ENCODE measurements around the gene ZNF236. TPM values are rescaled to one million over a fixed set of nuclear protein-coding genes. Genes with fewer than 3 reads are reported as not detected.

Gene ZNF236
- total RNA-seq, 4 donors from 2014 or later, result 13.4 to 38.0 (median 15.1) TPM

GRCh38 chr18:76905821-76906220 is 83.5 kb downstream of the ZNF236 start:
- 96% methylated on average over 4 of the region's 4 CpGs for WGBS
- no peak for TF ChIP-seq EP300 (IDR thresholded peaks at IDR 0.05)
- TF ChIP-seq POLR2A (IDR thresholded peaks at IDR 0.05), result no peak
- TF ChIP-seq, protein P1, sequence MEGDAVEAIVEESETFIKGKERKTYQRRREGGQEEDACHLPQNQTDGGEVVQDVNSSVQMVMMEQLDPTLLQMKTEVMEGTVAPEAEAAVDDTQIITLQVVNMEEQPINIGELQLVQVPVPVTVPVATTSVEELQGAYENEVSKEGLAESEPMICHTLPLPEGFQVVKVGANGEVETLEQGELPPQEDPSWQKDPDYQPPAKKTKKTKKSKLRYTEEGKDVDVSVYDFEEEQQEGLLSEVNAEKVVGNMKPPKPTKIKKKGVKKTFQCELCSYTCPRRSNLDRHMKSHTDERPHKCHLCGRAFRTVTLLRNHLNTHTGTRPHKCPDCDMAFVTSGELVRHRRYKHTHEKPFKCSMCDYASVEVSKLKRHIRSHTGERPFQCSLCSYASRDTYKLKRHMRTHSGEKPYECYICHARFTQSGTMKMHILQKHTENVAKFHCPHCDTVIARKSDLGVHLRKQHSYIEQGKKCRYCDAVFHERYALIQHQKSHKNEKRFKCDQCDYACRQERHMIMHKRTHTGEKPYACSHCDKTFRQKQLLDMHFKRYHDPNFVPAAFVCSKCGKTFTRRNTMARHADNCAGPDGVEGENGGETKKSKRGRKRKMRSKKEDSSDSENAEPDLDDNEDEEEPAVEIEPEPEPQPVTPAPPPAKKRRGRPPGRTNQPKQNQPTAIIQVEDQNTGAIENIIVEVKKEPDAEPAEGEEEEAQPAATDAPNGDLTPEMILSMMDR (IDR thresholded peaks at IDR 0.05), result no peak
- TF ChIP-seq POLR2AphosphoS5 (IDR thresholded peaks at IDR 0.05), result no peak
- H3K36me3 ChIP-seq, result peaks cover 45% of the 10 kb centered on the region
- no peak overlapping the region for H3K27ac ChIP-seq
- no peaks in the 10 kb centered on the region for H3K27me3 ChIP-seq
- DNase-seq (ENCODE audit: low spot score in 2 of 2), result no peak
- no peaks in the 10 kb centered on the region for H3K9me3 ChIP-seq
- no peaks in the 10 kb centered on the region for H3K4me1 ChIP-seq
- no peak overlapping the region for H3K4me3 ChIP-seq

DNA sequence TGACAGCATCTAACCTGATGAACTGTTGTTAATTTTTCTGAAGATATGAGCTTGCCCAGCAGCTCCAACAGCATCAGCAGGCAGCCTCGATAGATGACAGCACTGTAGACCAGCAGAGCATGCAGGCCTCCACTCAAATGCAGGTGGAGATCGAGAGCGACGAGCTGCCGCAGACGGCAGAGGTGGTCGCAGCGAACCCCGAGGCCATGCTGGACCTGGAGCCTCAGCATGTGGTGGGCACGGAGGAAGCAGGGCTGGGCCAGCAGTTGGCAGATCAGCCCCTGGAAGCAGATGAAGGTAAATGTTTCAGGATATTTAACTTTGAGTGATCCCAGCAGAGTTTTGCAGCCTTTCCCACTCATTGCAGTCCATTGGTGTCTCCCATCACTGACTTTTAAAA is 85.9 kb downstream of the ZNF236 start:
- no peak for TF ChIP-seq POLR2AphosphoS5 (IDR thresholded peaks at IDR 0.05)
- TF ChIP-seq, protein P1 (IDR thresholded peaks at IDR 0.05), result no peak
- TF ChIP-seq POLR2A (IDR thresholded peaks at IDR 0.05), result no peak
- no peak for TF ChIP-seq EP300 (IDR thresholded peaks at IDR 0.05)
- no peak overlapping the region for H3K4me3 ChIP-seq
- no peak for DNase-seq (ENCODE audit: low spot score in 2 of 2)
- H3K27ac ChIP-seq, result no peak overlapping the region
- 96% methylated on average over 10 of the region's 10 CpGs for WGBS
- H3K4me1 ChIP-seq, result no peaks in the 10 kb centered on the region
- H3K36me3 ChIP-seq, result peaks cover 59% of the 10 kb centered on the region
- no peaks in the 10 kb centered on the region for H3K27me3 ChIP-seq
- H3K9me3 ChIP-seq, result no peaks in the 10 kb centered on the region

GRCh38 chr18:76909439-76909838 is 87.1 kb downstream of the ZNF236 start:
- no peak for DNase-seq (ENCODE audit: low spot score in 2 of 2)
- Histone ChIP-seq H3K4me3 (no peak overlapping the region), H3K4me1 (no peaks in the 10 kb centered on the region), H3K36me3 (peaks cover 70% of the 10 kb centered on the region), H3K27ac (no peak overlapping the region), H3K27me3 (no peaks in the 10 kb centered on the region), H3K9me3 (no peaks in the 10 kb centered on the region)
- no peak for TF ChIP-seq EP300 (IDR thresholded peaks at IDR 0.05)
- TF ChIP-seq POLR2AphosphoS5 (IDR thresholded peaks at IDR 0.05), result no peak
- no peak for TF ChIP-seq POLR2A (IDR thresholded peaks at IDR 0.05)
- TF ChIP-seq, protein P1 (IDR thresholded peaks at IDR 0.05), result no peak
- WGBS, result 90% methylated on average over 4 of the region's 4 CpGs

- TF ChIP-seq EP300 (IDR thresholded peaks at IDR 0.05) (no peak), POLR2AphosphoS5 (IDR thresholded peaks at IDR 0.05) (no peak), POLR2A (IDR thresholded peaks at IDR 0.05) (no peak)
- TF ChIP-seq, protein P1 (IDR thresholded peaks at IDR 0.05), result no peak
- no peak overlapping the region for H3K27ac ChIP-seq
- H3K27me3 ChIP-seq, result no peaks in the 10 kb centered on the region
- no peak for DNase-seq (ENCODE audit: low spot score in 2 of 2)
- no peak overlapping the region for H3K4me3 ChIP-seq
- WGBS, result 92% methylated on average over 7 of the region's 7 CpGs
- H3K4me1 ChIP-seq, result no peaks in the 10 kb centered on the region
- H3K36me3 ChIP-seq, result peaks cover 75% of the 10 kb centered on the region
- no peaks in the 10 kb centered on the region for H3K9me3 ChIP-seq
Observed at GRCh38 chr18:76911440-76911839, 89.1 kb downstream of the ZNF236 start.

DNA sequence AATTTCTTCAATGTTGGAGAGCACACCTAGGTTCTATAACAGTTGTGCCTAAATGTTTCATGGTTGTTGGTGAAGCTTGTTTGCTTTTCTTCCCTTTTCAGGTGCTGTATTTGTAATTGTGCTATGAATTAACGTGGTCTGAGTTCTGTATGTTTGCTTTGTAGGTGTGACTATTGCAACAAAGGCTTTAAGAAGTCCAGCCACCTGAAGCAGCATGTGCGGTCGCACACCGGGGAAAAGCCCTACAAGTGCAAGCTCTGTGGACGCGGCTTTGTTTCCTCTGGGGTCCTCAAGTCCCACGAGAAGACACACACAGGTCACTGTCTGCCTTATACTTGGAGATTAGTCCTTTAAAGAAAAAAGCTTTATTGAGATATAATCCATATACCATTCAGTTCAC is 91.2 kb downstream of the ZNF236 start:
- 97% methylated on average over 7 of the region's 7 CpGs for WGBS
- no peak for TF ChIP-seq POLR2AphosphoS5 (IDR thresholded peaks at IDR 0.05)
- TF ChIP-seq, protein P1 (IDR thresholded peaks at IDR 0.05), result no peak
- no peak for TF ChIP-seq EP300 (IDR thresholded peaks at IDR 0.05)
- no peak for TF ChIP-seq POLR2A (IDR thresholded peaks at IDR 0.05)
- Histone ChIP-seq H3K27ac (no peak overlapping the region), H3K9me3 (no peaks in the 10 kb centered on the region), H3K4me3 (no peak overlapping the region), H3K27me3 (no peaks in the 10 kb centered on the region), H3K36me3 (peaks cover 88% of the 10 kb centered on the region), H3K4me1 (no peaks in the 10 kb centered on the region)
- no peak for DNase-seq (ENCODE audit: low spot score in 2 of 2)

Data from suprapubic skin (tissue), 4 donors.